ENCODE data around the gene RETN. TPM values are rescaled to one million over a fixed set of nuclear protein-coding genes. Genes with fewer than 3 reads are reported as not detected.

RETN gene
- total RNA-seq, 1 experiment from 2014 or later, result not detected

DNA sequence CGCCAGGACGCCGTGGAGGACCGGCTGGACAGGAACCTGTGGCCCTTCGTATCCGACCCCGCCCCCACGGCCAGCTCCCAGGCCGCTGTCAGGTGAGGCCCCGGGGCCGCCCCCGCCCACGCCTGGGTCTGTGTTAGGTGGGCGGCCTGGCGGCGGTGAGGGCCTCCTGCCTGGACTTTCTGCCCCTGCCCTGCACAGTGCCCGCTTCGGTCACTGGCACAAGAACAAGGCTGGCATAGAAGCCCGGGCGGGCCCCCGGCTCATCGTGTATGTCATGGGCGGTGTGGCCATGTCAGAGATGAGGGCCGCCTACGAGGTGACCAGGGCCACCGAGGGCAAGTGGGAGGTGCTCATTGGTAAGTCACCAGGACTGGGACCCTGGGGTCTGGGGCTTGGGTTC, 21.7 kb upstream of the RETN start:
- no peaks in the 10 kb centered on the region for H3K9me3 ChIP-seq (ENCODE audit: low read depth, low read length, poor library complexity, severe bottlenecking)
- BruUV-seq (replicated peaks), result no TSS peak
- no peaks in the 10 kb centered on the region for H3K4me1 ChIP-seq (ENCODE audit: insufficient read depth, low read length, poor library complexity, severe bottlenecking)
- no peaks in the 10 kb centered on the region for H3K36me3 ChIP-seq (ENCODE audit: insufficient read depth, low read length, poor library complexity, severe bottlenecking)
- intact Hi-C loops (cut with micrococcal nuclease; ENCODE audit: unreplicated experiment), result no loop called here
- H3K27ac ChIP-seq (ENCODE audit: low read depth, low read length, poor library complexity, severe bottlenecking), result no peak overlapping the region
- no peak for TF ChIP-seq EZH2 (IDR thresholded peaks at IDR 0.05; ENCODE audit: borderline replicate concordance, low read depth, low read length, poor library complexity, severe bottlenecking)
- TF ChIP-seq, protein P1, sequence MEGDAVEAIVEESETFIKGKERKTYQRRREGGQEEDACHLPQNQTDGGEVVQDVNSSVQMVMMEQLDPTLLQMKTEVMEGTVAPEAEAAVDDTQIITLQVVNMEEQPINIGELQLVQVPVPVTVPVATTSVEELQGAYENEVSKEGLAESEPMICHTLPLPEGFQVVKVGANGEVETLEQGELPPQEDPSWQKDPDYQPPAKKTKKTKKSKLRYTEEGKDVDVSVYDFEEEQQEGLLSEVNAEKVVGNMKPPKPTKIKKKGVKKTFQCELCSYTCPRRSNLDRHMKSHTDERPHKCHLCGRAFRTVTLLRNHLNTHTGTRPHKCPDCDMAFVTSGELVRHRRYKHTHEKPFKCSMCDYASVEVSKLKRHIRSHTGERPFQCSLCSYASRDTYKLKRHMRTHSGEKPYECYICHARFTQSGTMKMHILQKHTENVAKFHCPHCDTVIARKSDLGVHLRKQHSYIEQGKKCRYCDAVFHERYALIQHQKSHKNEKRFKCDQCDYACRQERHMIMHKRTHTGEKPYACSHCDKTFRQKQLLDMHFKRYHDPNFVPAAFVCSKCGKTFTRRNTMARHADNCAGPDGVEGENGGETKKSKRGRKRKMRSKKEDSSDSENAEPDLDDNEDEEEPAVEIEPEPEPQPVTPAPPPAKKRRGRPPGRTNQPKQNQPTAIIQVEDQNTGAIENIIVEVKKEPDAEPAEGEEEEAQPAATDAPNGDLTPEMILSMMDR (conservative IDR thresholded peaks at IDR 0.05; ENCODE audit: low read depth, low read length), result no peak
- H3K27me3 ChIP-seq (replicated peaks; ENCODE audit: insufficient read depth, low read depth, low read length, poor library complexity), result no peaks in the 10 kb centered on the region
- DNase-seq (ENCODE audit: low spot score), result no peak
- ChIA-PET CTCF (no interaction called here), POLR2A (ENCODE audit: low non-redundant PET) (no interaction called here)
- H3K4me3 ChIP-seq (ENCODE audit: low read depth, low read length, poor library complexity, severe bottlenecking), result no peak overlapping the region

DNA sequence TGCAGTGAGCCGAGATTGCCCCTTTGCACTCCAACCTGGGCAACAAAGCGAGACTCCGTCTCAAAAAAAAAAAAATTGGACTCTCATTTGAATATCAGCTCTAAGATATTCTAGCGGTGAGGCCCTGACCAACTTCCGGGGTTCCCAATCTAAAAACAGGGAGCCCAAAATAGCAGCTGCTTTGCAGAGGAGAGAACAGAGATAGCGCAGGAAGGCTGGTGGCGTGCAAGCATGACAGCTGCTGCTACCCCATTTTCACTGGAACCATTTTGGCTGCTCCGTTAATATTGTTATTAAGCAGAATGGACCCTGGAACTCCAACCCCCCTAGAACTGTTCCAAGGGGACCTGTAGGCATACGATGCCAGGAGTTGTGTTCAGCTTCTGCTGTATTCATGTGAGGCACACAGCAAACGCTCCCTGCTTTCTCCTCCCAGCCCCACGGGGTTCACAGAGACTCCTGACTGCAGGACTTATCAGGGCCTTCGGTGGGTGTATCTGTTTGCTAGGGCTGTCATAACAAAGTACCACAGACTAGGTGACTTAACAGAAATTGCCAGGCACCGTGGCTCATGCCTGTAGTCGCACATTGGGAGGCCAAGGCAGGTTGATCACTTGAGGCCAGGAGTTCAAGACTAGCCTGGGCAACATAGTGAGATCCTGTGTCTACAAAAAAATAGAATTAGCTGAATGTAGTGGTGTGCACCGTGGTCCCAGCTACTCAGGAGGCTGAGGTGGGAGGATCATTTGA, 20.4 kb upstream of the RETN start:
- Histone ChIP-seq H3K9me3 (ENCODE audit: low read depth, low read length, poor library complexity, severe bottlenecking) (no peaks in the 10 kb centered on the region), H3K4me1 (ENCODE audit: insufficient read depth, low read length, poor library complexity, severe bottlenecking) (no peaks in the 10 kb centered on the region), H3K27ac (ENCODE audit: low read depth, low read length, poor library complexity, severe bottlenecking) (no peak overlapping the region), H3K36me3 (ENCODE audit: insufficient read depth, low read length, poor library complexity, severe bottlenecking) (no peaks in the 10 kb centered on the region), H3K4me3 (ENCODE audit: low read depth, low read length, poor library complexity, severe bottlenecking) (no peak overlapping the region), H3K27me3 (replicated peaks; ENCODE audit: insufficient read depth, low read depth, low read length, poor library complexity) (no peaks in the 10 kb centered on the region)
- POLR2A ChIA-PET (ENCODE audit: low non-redundant PET), result no interaction called here
- no peak for DNase-seq (ENCODE audit: low spot score)
- no TSS peak for BruUV-seq (replicated peaks)
- intact Hi-C loops (cut with micrococcal nuclease; ENCODE audit: unreplicated experiment), result no loop called here
- CTCF ChIA-PET, result interaction anchor here (0.6 kb wide), 1 partner anchor 9 kb away, joined by 3 read pairs; no protein-coding TSS in a partner anchor
- TF ChIP-seq EZH2 (IDR thresholded peaks at IDR 0.05; ENCODE audit: borderline replicate concordance, low read depth, low read length, poor library complexity, severe bottlenecking), result no peak
- TF ChIP-seq, protein P1 (conservative IDR thresholded peaks at IDR 0.05; ENCODE audit: low read depth, low read length), result no peak

DNA sequence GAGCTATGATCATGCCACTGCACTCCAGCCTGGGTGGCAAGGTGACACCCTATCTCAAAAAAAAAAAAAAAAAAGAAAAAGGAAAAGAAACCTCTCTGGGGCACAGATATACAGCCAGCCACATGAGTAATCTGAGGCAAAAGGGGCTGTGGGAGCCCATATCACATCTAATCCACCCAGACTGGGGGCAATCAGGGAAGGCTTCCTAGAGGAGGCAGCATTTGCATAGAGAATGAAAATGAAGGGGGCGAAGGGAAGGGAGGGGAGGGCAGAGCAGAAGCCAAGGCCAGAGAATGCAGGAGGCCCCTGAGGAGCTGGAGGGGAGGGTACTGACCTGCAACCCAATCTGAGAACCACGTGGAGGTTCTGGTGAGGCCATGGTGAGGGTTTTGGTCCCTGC, 18.7 kb upstream of the RETN start:
- CTCF ChIA-PET, result interaction anchor here (0.6 kb wide), 1 partner anchor 24 kb away, joined by 3 read pairs; no protein-coding TSS in a partner anchor

More for the DNA sequence above, 18.7 kb upstream of the RETN start:
- H3K4me1 ChIP-seq (ENCODE audit: insufficient read depth, low read length, poor library complexity, severe bottlenecking), result no peaks in the 10 kb centered on the region
- no peak overlapping the region for H3K27ac ChIP-seq (ENCODE audit: low read depth, low read length, poor library complexity, severe bottlenecking)
- H3K36me3 ChIP-seq (ENCODE audit: insufficient read depth, low read length, poor library complexity, severe bottlenecking), result no peaks in the 10 kb centered on the region
- no peak overlapping the region for H3K4me3 ChIP-seq (ENCODE audit: low read depth, low read length, poor library complexity, severe bottlenecking)
- H3K27me3 ChIP-seq (replicated peaks; ENCODE audit: insufficient read depth, low read depth, low read length, poor library complexity), result no peaks in the 10 kb centered on the region
- no TSS peak for BruUV-seq (replicated peaks)
- no peak for DNase-seq (ENCODE audit: low spot score)
- POLR2A ChIA-PET (ENCODE audit: low non-redundant PET), result no interaction called here
- intact Hi-C loops (cut with micrococcal nuclease; ENCODE audit: unreplicated experiment), result loop anchor here (5.0 kb wide), 1 partner anchor 152 kb away; no protein-coding TSS in a partner anchor
- no peak for TF ChIP-seq EZH2 (IDR thresholded peaks at IDR 0.05; ENCODE audit: borderline replicate concordance, low read depth, low read length, poor library complexity, severe bottlenecking)
- TF ChIP-seq, protein P1 (conservative IDR thresholded peaks at IDR 0.05; ENCODE audit: low read depth, low read length), result no peak
- H3K9me3 ChIP-seq (ENCODE audit: low read depth, low read length, poor library complexity, severe bottlenecking), result no peaks in the 10 kb centered on the region

Measured in A673 (cell line).